Articular chondrocyte of knee joint (primary cell): ENCODE results near the gene MINK1. TPM values are rescaled to one million over a fixed set of nuclear protein-coding genes. Genes with fewer than 3 reads are reported as not detected.

ENCODE experiments used
- total RNA-seq: library from RNA; depleted of rRNA; stranded (reverse); fragments of >200 nt; gene quantifications from 2 replicates; pipeline ENCODE4 v1.2.3, GENCODE V29; 2012

Gene MINK1
- total RNA-seq: 32.3 and 32.4 TPM in 2 replicates

DNA sequence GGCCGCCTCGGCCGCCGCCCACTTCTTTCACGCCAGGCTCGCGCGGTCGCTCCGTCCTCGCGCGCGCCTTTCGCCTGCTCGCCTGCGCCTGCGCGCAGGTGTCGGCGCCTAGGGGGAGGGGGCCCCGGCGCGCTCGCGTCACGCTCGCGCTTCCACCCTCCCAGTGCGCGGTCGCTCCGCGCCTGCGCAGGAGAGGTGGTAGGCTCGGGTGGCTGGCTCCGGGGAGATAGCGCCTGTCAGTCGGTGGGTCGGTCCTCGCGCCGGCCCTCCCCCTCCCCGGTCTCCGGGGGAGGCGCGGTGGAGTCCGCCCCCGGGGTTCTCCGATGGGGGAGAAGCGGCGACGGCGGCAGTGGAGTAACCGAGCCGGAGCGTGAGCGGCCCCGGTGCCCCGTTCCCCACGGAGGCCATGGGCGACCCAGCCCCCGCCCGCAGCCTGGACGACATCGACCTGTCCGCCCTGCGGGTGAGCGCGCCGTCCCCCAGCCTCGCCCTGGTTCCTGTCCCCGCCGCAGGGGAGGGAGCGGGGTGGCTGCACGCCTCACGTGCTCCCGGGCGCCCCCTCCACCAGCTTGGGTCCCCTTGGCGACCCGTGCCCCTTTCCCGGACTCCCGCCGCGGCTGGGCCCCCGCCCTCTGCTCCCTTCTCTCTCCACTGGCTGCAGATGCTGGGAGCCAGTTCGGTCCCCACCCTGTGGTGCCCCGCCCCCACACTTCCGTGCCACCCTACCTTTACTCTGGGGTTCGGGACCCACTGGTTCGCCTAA, at the start of gene MINK1:
TSS of gene MINK1 (plus strand) at position 163 of the 763 bp plus-strand sequence. CDS start at position 407, 244 bp downstream.

DNA sequence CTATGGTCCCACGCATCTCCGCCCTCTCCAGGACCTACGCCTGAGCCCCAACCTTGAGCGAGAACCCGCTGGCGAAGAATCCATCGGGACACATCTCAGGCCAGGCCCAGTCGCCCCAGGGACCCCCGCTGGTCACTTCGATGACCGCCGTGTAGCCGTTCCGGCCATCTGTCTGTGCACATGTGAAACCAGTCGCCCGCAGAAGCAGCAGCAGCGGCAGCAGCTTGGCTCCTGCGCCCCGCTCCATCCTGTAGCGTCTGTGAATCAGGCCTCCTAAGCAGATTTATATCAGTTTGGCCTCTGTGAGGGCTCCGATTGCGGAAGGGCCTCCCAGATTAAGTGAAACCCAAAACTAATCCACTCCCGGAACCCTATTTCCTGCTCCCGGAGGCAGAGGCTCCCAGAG, 47.0 kb upstream of the MINK1 start, which contains the start of gene VMO1:
TSS of gene VMO1 (minus strand) at position 259 of the 406 bp plus-strand sequence. CDS start at position 247, 12 bp downstream.

DNA sequence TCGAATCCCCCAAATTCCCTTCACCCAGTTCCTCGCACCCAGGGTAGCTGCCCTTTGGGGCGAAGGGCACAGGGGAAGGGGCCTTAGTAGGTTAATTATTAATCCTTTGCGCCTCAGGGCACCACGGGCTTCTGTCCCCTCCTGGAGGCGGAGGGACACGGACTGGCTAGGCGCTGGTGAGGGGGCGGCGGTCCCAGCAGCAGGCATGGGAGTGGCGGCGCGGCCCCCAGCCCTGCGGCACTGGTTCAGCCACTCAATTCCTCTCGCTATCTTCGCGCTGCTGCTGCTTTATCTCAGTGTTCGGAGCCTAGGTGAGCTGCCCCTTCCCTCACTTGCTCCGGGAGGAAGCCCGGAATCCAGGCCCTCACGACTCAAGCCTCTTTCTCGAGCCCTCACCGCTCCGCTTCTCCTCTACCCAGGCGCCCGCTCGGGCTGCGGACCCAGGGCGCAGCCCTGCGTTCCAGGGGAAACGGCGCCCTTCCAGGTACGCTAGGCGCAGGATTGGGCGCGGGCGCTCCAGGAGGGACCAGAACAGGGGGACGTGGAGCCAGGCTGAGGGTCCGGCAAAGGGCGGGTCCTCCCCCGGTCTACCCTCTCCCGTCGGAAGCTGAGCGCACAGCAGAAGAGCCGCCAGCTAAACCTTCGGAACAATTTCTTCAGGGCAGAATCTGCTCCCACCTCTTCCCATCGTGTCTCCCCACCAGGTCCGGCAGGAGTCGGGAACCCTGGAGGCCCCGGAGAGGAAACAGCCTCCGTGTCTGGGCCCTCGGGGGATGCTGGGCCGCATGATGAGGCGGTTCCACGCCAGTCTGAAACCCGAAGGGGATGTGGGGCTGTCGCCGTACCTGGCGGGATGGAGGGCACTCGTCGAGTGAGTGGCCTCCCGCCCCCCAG, 44.1 kb upstream of the MINK1 start, which contains the start of gene GLTPD2:
TSS of gene GLTPD2 (plus strand) at position 158 of the 894 bp plus-strand sequence. CDS start at position 206, 48 bp downstream.

DNA sequence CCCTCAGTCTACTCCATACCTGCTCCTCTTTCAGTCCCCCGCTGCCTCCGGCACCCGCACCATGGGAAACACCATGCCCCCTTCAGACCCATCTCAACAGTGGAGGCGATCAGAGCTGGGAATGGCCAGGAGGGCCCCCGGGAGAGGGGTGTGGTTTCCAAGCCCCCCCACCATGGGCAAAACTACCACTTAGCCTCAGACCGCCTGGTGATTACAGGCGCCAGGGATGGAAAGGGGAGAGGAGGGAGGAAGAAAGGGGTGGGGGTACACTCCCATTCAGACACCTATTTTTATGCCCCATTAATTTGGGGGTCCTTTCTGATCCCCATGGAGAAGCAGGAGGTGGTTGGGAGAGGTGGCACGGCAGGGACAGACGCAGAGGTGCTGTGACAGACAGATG, 30.9 kb upstream of the MINK1 start, which contains the start of gene C17orf114:
TSS of gene C17orf114 (minus strand) at position 101 of the 400 bp plus-strand sequence.

DNA sequence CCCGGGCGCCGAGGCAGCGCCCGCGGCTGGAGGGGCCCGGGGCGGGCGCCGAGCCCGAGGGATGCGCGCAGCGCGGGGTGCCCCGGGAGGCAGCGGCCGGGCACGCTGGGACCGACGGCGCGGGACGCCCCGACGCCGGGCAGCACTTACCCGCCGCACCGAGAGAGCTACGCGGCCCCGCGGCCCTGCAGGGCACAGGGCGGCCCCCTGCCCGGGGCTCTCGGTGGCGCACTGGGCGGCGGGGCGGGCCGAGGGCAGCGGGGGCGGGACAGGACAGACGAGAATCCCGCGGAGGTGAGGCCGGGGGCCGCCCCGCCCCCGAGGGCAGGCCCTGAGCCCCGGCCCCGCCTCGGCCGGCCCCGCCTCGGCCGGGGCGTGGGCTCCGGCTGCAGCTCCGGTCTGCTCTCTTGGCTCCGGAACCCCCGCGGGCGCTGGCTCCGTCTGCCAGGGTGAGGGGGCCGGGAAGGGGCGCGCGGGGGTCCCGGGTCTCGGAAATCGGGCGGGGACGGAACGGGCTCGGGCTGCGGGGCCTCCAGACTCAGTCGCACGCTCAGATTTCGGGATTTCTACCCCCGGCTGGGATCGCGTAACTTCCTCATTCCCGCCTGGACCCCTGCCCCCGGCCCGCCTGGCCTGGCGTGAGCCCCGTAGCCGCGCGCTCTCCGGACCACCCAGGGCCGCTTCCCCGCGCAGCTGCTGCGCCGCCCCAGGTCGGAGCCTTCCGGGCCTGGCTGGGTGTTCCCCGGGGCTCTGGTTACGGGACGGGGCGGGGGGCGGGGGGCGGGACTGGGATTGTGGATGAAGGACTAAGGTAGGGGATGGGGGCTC, 26.1 kb upstream of the MINK1 start, which contains the start of gene PLD2:
TSS of gene PLD2 (plus strand) at position 376 of the 828 bp plus-strand sequence. CDS start 621 bp downstream, outside the sequence.

DNA sequence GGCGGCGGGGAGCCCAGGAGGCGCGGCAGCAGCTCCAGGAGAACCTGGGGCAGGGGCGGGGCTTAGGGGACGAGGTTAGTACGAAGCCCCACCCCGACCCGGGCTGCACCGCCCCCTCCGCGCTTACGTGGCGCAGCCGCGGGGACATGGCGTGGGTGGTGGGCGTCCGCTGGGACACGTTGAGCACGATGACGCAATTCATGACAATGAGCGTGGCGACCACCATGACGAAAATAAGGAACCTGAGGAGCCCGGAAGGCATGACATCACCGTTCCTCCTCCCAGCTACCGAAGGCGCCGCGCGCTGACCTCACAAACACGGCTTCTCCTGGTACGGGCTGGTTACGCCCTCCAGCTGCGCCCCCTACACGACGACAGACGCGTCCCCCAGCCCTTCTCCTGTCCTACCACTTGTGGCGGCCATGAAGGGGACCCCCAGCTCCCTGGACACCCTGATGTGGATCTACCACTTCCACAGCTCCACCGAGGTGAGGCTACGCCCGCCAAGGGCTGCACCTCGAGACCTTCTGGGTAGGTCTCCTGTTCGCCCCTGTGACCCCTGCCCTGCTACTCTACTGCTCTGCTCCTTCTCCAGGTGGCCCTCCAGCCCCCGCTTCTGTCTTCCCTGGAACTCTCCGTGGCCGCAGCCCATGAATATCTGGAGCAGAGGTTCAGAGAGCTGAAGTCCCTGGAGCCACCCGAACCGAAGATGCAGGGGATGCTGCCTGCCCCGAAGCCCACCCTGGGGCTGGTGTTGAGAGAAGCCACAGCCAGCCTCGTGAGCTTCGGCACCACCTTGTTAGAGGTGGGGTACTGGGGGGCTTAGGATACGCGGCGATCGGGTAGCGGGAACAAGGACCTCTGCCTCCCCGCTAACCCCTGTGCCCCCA, 66.4 kb downstream of the MINK1 start, which contains the start of gene C17orf107:
TSS of gene C17orf107 (plus strand) at position 196 of the 890 bp plus-strand sequence. CDS start at position 423, 227 bp downstream.

DNA sequence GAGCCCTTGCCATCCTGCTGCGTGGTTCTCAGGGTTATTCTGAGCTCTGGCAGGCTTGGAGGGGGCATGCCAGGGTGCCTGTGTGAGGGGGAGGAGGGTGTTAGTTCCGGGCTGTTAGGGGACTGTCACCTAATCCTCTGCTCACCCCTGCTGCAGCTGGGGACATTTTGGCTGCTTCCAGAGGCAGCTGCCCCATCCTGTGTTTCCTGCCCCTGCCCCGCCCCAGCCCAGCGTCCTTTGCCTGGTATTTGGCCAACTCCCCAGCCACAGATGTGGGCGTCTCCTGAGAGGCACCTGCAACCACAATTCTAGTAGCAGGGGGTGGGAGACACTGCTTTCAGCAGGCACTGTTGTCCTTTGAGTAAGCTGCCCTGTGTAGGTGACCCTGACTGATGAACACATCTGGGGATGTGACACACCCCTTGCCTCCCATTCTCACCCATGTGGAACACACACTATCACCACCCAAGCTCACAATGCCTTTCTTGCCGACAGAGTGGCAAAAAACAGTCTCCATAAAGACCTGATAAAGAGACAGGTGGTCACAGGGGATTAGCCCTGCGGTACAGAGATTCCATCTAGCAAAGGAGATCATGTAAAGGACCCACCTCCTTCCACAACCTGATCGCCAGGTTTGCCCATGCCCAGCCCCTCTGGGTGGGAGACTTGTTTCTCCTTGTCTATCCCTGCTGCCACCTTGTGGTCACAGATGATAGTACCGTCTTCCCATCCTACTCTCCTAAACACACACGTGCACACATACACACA, 70.1 kb downstream of the MINK1 start, which contains the start of gene CHRNE:
TSS of gene CHRNE (minus strand) at position 48 of the 768 bp plus-strand sequence. CDS start at position 13, 35 bp downstream.

DNA sequence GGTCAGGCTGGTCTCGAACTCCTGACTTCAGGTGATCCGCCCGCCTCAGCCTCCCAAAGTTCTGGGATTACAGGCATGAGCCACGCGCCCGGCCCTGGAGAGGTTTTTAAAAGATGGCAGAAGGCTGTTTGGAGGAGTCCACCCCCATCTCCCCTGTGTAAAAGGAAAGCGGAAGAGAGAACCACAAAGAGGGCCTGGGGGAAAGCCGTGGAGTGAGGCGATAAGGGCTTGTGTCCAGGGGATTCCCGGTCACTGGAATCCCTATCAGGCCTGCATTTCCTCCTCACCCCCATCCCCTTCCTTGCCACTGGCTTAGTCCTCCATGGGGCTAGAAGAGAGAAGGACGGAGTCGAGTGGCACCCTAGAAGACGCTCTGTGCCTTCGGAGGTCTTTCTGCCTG, 98.8 kb downstream of the MINK1 start, which contains the start of gene GP1BA:
TSS of gene GP1BA (plus strand) at position 315 of the 400 bp plus-strand sequence. CDS start 328 bp downstream, outside the sequence.

DNA sequence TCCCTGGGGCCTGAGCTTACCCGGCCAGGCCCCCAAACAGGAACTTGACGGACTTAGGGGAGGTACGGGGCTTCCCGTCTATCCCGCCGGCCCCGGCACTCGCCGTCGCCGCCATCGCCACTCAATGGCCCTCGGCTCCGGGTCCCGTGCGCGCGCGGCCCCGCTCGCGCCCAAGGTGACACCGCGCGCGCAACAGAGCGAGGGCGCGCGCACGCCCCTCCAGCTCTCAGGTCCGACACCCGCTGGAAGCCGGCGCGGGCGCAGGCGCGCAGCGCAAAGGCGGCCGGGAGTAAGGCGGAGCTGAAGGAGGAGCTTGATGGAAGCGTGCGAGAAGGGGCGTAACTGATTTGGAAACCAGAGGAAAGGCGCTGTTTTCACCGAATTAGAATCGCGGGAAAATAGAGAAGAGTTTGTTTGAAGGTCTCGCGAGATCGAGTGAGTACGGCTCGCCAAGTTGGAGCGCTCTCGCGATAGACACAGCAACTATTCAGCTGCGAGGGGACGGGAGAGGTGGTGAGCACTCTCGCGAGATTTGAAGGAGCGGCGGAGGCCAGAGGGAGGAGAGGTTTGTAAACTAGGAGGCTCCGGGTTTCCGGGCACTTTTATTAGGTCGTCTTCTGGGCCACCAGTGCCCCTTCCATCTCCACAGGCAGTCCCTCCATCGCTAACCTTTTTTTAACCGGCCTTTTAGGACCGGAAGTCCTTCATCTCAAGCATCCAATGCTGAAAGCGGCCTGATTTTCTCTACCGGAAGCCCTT, 106.8 kb downstream of the MINK1 start, which contains the start of the genes RNF167 and SLC25A11:
TSS of gene RNF167 (plus strand) at position 473 of the 759 bp plus-strand sequence. CDS start 642 bp downstream, outside the sequence.
TSS of gene SLC25A11 (minus strand) at position 251 of the 759 bp plus-strand sequence. CDS start at position 115, 136 bp downstream.

Other genes starting within 250 kb of the MINK1 start
- not detected in 2 replicates for gene SMTNL2, start 248.8 kb upstream of the MINK1 start, total RNA-seq
- gene ALOX15, start 191.7 kb upstream of the MINK1 start, total RNA-seq: not detected in 2 replicates
- gene PELP1, start 129.2 kb upstream of the MINK1 start, total RNA-seq: 16.2 and 21.5 TPM in 2 replicates
- 5.5 and 5.8 TPM in 2 replicates for gene ARRB2, start 122.7 kb upstream of the MINK1 start, total RNA-seq
- 12.1 and 13.9 TPM in 2 replicates for gene MED11, start 101.9 kb upstream of the MINK1 start, total RNA-seq
- 0.65 TPM in 2 replicates for gene ZMYND15, start 93.5 kb upstream of the MINK1 start, total RNA-seq
- gene CXCL16, start 93.4 kb upstream of the MINK1 start, total RNA-seq: 9.7 and 11.0 TPM in 2 replicates
- gene TM4SF5, start 61.5 kb upstream of the MINK1 start, total RNA-seq: not detected in 2 replicates
- gene VMO1, start 47.0 kb upstream of the MINK1 start, total RNA-seq: 0.26 and 1.6 TPM in 2 replicates
- gene GLTPD2, start 44.4 kb upstream of the MINK1 start, total RNA-seq: not detected in 2 replicates
- 106 and 116 TPM in 2 replicates for gene PSMB6, start 37.2 kb upstream of the MINK1 start, total RNA-seq
- 17.4 and 18.2 TPM in 2 replicates for gene PLD2, start 26.2 kb upstream of the MINK1 start, total RNA-seq
- gene C17orf107, start 66.2 kb downstream of the MINK1 start, total RNA-seq: 2.3 and 2.5 TPM in 2 replicates
- gene CHRNE, start 69.8 kb downstream of the MINK1 start, total RNA-seq: 0.65 TPM in 2 replicates
- not detected in 2 replicates for gene GP1BA, start 98.9 kb downstream of the MINK1 start, total RNA-seq
- 29.7 and 30.7 TPM in 2 replicates for gene SLC25A11, start 106.7 kb downstream of the MINK1 start, total RNA-seq
- 20.5 and 21.3 TPM in 2 replicates for gene RNF167, start 106.9 kb downstream of the MINK1 start, total RNA-seq
- gene PFN1, start 115.2 kb downstream of the MINK1 start, total RNA-seq: 278 and 326 TPM in 2 replicates
- 0.76 and 1.6 TPM in 2 replicates for gene ENO3, start 117.8 kb downstream of the MINK1 start, total RNA-seq
- gene SPAG7, start 134.5 kb downstream of the MINK1 start, total RNA-seq: 31.1 and 38.2 TPM in 2 replicates
- 12.2 and 29.0 TPM in 2 replicates for gene CAMTA2, start 154.3 kb downstream of the MINK1 start, total RNA-seq
- gene INCA1, start 164.2 kb downstream of the MINK1 start, total RNA-seq: 0.22 and 0.39 TPM in 2 replicates
- 44.1 and 60.1 TPM in 2 replicates for gene KIF1C, start 164.6 kb downstream of the MINK1 start, total RNA-seq
- not detected in 2 replicates for gene SLC52A1, start 202.1 kb downstream of the MINK1 start, total RNA-seq
- gene ZFP3, start 245.1 kb downstream of the MINK1 start, total RNA-seq: 3.6 and 3.9 TPM in 2 replicates